Measurements from ENCODE around the gene DPYD.

- TF ChIP-seq POLR2A (IDR thresholded peaks at IDR 0.05; ENCODE audit: low read depth, low read length) (no peak), TAF1 (IDR thresholded peaks at IDR 0.05; ENCODE audit: low read depth, low read length) (no peak), POLR2AphosphoS5 (IDR thresholded peaks at IDR 0.05; ENCODE audit: low read depth, low read length) (no peak), PAX5 (IDR thresholded peaks at IDR 0.05; ENCODE audit: insufficient read depth, low read length, severe bottlenecking) (no peak), SPI1 (IDR thresholded peaks at IDR 0.05; ENCODE audit: low read depth, low read length) (no peak), POU2F2 (IDR thresholded peaks at IDR 0.05; ENCODE audit: low read depth, low read length) (no peak)
Observed at GRCh38 chr1:97385536-97386277, 535.1 kb downstream of the DPYD start.
